GM12878 (cell line): ENCODE data around the gene PAQR7. TPM values are rescaled to one million over a fixed set of nuclear protein-coding genes. Genes with fewer than 3 reads are reported as not detected.

Experiments
- ATAC-seq: fragments of 200-7000 bp; cut with Tn5 transposase; 3 replicates; pipeline ENCODE4 v1.9.1; 2020; ENCODE audit warnings: mild to moderate bottlenecking, moderate library complexity
- BruUV-seq: library from RNA; stranded (reverse); fragments of 400-500 nt; replicated peaks from 2 replicates; lab custom pipeline; 2021; lab: Mats Ljungman, UMichigan
- CTCF ChIA-PET: fragments of 300-600 bp; sonication (Branson Sonifier 250); formaldehyde crosslinking; extraction: SDS; loops from one replicate; lab custom pipeline; 2021; ENCODE audit warnings: inconsistent platforms; lab: Yijun Ruan, JAX
- POLR2A ChIA-PET: fragments of 350-600 bp; formaldehyde crosslinking; extraction: SDS; loops from one replicate; lab custom pipeline; 2021; ENCODE audit warnings: inconsistent platforms; lab: Charles Lee
- RAD21 ChIA-PET: fragments of 300-600 bp; sonication (Branson Sonifier 250); formaldehyde crosslinking; loops from one replicate; lab custom pipeline; 2023; ENCODE audit warnings: antibody characterized with exemption; ENCODE audit not compliant: unreplicated experiment; lab: Charles Lee
- SMC1A ChIA-PET: fragments of 300-600 bp; sonication (Branson Sonifier 250); formaldehyde crosslinking; loops from one replicate; lab custom pipeline; 2023; ENCODE audit not compliant: unreplicated experiment, uncharacterized antibody; lab: Charles Lee
- DNase-seq: peaks from one replicate; pipeline ENCODE4 v3.0.0-alpha.2; 2011; ENCODE audit warnings: low read depth, low spot score
- FAIRE-seq: peaks from 3 replicates; lab custom pipeline; 2011; peaks lifted over from hg19 to GRCh38; lab: Jason Lieb, UNC
- H2AFZ ChIP-seq: 2 replicates; pipeline ENCODE4 v1.6.0; 2011; ENCODE audit warnings: low read depth, low read length, control low read depth; ENCODE audit not compliant: control insufficient read depth
- H3K27ac ChIP-seq: 2 replicates; pipeline ENCODE4 v1.5.1; 2011; ENCODE audit warnings: control low read depth; ENCODE audit not compliant: control insufficient read depth, insufficient read depth
- H3K27me3 ChIP-seq, 2 experiments: replicated peaks in 1 of 2; 2 replicates each; pipeline versions ENCODE4 v1.6.0 to v1.6.1; 2011; ENCODE audit warnings: low read length in 1 of 2; ENCODE audit not compliant: control insufficient read depth in 2 of 2, insufficient read depth in 2 of 2
- H3K36me3 ChIP-seq, 2 experiments: 2 replicates each; pipeline ENCODE4 v1.5.1; 2011; ENCODE audit warnings: low read length in 1 of 2; ENCODE audit not compliant: control insufficient read depth in 2 of 2, insufficient read depth in 2 of 2
- H3K4me1 ChIP-seq: 2 replicates; pipeline ENCODE4 v1.6.1; 2011; ENCODE audit warnings: mild to moderate bottlenecking, low read length, moderate library complexity, mixed read lengths; ENCODE audit not compliant: control insufficient read depth, insufficient read depth
- H3K4me2 ChIP-seq: 2 replicates; pipeline ENCODE4 v1.6.0; 2011; ENCODE audit warnings: control low read depth; ENCODE audit not compliant: control insufficient read depth, insufficient read depth
- H3K4me3 ChIP-seq: fragments of 200-600 bp; sonication (generic); 2 replicates; pipeline ENCODE4 v1.5.1; 2016
- H3K79me2 ChIP-seq: 2 replicates; pipeline ENCODE4 v1.6.0; 2011; ENCODE audit warnings: low read length; ENCODE audit not compliant: control insufficient read depth, insufficient read depth
- H3K9ac ChIP-seq: 2 replicates; pipeline ENCODE4 v1.8.0; 2011; ENCODE audit warnings: low read length, control low read depth, mixed read lengths; ENCODE audit not compliant: control insufficient read depth, insufficient read depth
- H3K9me3 ChIP-seq: replicated peaks from 3 replicates; pipeline ENCODE4 v1.5.1; 2011; ENCODE audit warnings: mild to moderate bottlenecking, low read length; ENCODE audit not compliant: control insufficient read depth, insufficient read depth
- H4K20me1 ChIP-seq: 2 replicates; pipeline ENCODE4 v1.6.0; 2011; ENCODE audit not compliant: control insufficient read depth, insufficient read depth
- CEBPB ChIP-seq, 2 experiments: fragments of 150-350 bp in 1 of 2; IDR thresholded peaks; 2 replicates each; pipeline ENCODE4 v1.6.1; 2012 to 2014; ENCODE audit warnings: low read depth in 2 of 2, low read length in 2 of 2, borderline replicate concordance in 1 of 2, inconsistent platforms in 1 of 2
- CHD1 ChIP-seq: IDR thresholded peaks from 2 replicates; pipeline ENCODE4 v1.6.1; 2012; ENCODE audit warnings: low read depth, low read length, improper control_type of control experiment
- NR2C2 ChIP-seq: IDR thresholded peaks from 2 replicates; pipeline ENCODE4 v1.6.1; 2011; ENCODE audit warnings: borderline replicate concordance, low read depth; ENCODE audit not compliant: control insufficient read depth, insufficient read length
- STAT1 ChIP-seq: fragments of 450-650 bp; conservative IDR thresholded peaks from 2 replicates; pipeline ENCODE4 v1.6.1; 2014; ENCODE audit warnings: antibody characterized with exemption, mild to moderate bottlenecking
- ZNF622 ChIP-seq: fragments of 450-650 bp; IDR thresholded peaks from 2 replicates; pipeline ENCODE4 v1.6.1; 2017; ENCODE audit warnings: mild to moderate bottlenecking, inconsistent platforms
- WGBS: methylation state at CpG from one replicate; pipeline ENCODE4 v1.1.6; 2016; ENCODE audit warnings: low lambda C conversion rate; ENCODE audit not compliant: insufficient replicate concordance, insufficient coverage; ENCODE audit errors: missing lambda C conversion rate; 5-methylcytosine and 5-hydroxymethylcytosine counted together
- in situ Hi-C: fragments of 300-500 bp; cut with MboI; formaldehyde crosslinking; loops from 9 replicates; pipeline ENCODE4 v1.14.3; 2018; ENCODE audit warnings: mixed read lengths
- intact Hi-C: fragments of 100-400 bp; cut with micrococcal nuclease; formaldehyde crosslinking; loops from one replicate; pipeline ENCODE4 v1.14.2; 2022; ENCODE audit not compliant: unreplicated experiment
- polyA plus RNA-seq, 11 experiments: library from polyadenylated mRNA; depleted of rRNA in 4 of 11; unstranded in 6 of 11; stranded (reverse) in 5 of 11; fragments of >200 nt; fragmentation: Nextera tagmentation in 4 of 11; fragmentation: Illumina TruSeq in 1 of 11; extraction: Ambion mirVana in 4 of 11; extraction: Trizol in 1 of 11; gene quantifications; 1 replicate in 1 of 11; 2 replicates in 10 of 11; pipeline versions ENCODE4 v1.2.1 to v1.2.3, GENCODE V29; 2011 to 2016; ENCODE audit warnings: inconsistent platforms in 2 of 11, missing spikeins in 2 of 11, low read depth in 1 of 11
- total RNA-seq, 4 experiments: library from RNA; depleted of rRNA in 3 of 4; stranded (reverse); fragments of >200 nt in 3 of 4; fragmentation: Illumina TruSeq in 1 of 4; extraction: Trizol in 1 of 4; gene quantifications; 2 replicates each; pipeline versions ENCODE4 v1.2.1 to v1.2.3, GENCODE V29; 2013 to 2021
- TF ChIP-seq, protein P1 (sequence below): fragments of 450-650 bp; IDR thresholded peaks from 2 replicates; pipeline ENCODE4 v1.6.1; 2017; ENCODE audit warnings: mild to moderate bottlenecking
- TF ChIP-seq, protein P2 (sequence below): fragments of 450-650 bp; IDR thresholded peaks from 2 replicates; pipeline ENCODE4 v1.6.1; 2017; ENCODE audit warnings: mild to moderate bottlenecking, moderate library complexity

Gene PAQR7
- total and polyA plus RNA-seq, 10 of the 15 experiments (the other 5 are each of a cell fraction or from before 2014, with no cell fraction given): 1.1 to 8.8 (median 5.2) TPM

DNA sequence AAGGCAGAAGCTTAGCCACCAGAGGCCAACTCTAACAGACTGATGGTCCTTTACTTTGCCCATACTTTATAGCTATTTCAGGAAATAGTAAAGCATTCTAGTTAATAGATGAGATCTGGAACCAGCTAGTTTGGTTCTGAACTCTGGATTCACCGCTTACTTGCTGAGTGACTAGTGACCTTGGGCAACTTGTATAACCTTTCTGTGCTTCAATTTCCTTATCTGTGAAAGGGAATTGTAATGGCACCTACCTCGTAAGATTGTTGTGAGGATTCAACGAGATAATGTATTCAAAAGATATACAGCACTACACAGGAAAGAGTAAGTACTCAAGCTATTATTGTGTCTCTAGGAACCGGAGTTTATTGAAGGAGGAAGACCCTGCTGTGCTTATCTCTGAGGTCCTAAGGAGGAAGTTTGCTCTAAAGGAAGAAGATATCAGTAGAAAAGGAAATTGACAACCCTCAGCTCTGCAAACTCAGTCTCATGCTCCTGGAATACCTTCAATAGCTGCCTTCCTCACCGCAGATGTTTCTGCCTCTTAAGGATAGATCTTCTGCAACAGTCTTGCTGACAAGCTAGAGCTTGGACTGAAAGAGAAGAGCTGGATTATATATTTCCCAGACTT is 43.8 kb downstream of the PAQR7 start:
- no peak overlapping the region for H3K27ac ChIP-seq
- ChIA-PET POLR2A (interaction anchor here (1.1 kb wide), 1 partner anchor 11 kb away, joined by 4 read pairs; the partner anchor contains the start of gene MTFR1L), RAD21 (interaction anchor here (0.8 to 1.2 kb wide), 2 partner anchors 166 to 223 kb away, joined by 3 read pairs; partner anchors contain the start of gene PAFAH2), CTCF (interaction anchor here (1.0 to 1.8 kb wide), 4 partner anchors 12 to 171 kb away, joined by 3 to 10 read pairs (median 4); partner anchors contain the start of genes MTFR1L and PAFAH2), SMC1A (interaction anchor here (1.1 to 5.0 kb wide), 2 partner anchors 166 to 342 kb away, joined by 3 to 25 read pairs; partner anchors contain the start of gene PAFAH2)
- 61% methylated on average over 5 of the region's 5 CpGs for WGBS
- no peaks in the 10 kb centered on the region for H4K20me1 ChIP-seq
- no peak overlapping the region for H3K9ac ChIP-seq
- no peaks in the 10 kb centered on the region for H3K79me2 ChIP-seq
- no peaks in the 10 kb centered on the region for H3K4me1 ChIP-seq
- intact Hi-C loops: no loop called here
- no peaks in the 10 kb centered on the region for H3K9me3 ChIP-seq
- no peak for DNase-seq
- no peak for TF ChIP-seq CHD1
- TF ChIP-seq, protein P1, sequence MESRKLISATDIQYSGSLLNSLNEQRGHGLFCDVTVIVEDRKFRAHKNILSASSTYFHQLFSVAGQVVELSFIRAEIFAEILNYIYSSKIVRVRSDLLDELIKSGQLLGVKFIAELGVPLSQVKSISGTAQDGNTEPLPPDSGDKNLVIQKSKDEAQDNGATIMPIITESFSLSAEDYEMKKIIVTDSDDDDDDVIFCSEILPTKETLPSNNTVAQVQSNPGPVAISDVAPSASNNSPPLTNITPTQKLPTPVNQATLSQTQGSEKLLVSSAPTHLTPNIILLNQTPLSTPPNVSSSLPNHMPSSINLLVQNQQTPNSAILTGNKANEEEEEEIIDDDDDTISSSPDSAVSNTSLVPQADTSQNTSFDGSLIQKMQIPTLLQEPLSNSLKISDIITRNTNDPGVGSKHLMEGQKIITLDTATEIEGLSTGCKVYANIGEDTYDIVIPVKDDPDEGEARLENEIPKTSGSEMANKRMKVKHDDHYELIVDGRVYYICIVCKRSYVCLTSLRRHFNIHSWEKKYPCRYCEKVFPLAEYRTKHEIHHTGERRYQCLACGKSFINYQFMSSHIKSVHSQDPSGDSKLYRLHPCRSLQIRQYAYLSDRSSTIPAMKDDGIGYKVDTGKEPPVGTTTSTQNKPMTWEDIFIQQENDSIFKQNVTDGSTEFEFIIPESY: no peak
- no peak for TF ChIP-seq ZNF622
- TF ChIP-seq, protein P2, sequence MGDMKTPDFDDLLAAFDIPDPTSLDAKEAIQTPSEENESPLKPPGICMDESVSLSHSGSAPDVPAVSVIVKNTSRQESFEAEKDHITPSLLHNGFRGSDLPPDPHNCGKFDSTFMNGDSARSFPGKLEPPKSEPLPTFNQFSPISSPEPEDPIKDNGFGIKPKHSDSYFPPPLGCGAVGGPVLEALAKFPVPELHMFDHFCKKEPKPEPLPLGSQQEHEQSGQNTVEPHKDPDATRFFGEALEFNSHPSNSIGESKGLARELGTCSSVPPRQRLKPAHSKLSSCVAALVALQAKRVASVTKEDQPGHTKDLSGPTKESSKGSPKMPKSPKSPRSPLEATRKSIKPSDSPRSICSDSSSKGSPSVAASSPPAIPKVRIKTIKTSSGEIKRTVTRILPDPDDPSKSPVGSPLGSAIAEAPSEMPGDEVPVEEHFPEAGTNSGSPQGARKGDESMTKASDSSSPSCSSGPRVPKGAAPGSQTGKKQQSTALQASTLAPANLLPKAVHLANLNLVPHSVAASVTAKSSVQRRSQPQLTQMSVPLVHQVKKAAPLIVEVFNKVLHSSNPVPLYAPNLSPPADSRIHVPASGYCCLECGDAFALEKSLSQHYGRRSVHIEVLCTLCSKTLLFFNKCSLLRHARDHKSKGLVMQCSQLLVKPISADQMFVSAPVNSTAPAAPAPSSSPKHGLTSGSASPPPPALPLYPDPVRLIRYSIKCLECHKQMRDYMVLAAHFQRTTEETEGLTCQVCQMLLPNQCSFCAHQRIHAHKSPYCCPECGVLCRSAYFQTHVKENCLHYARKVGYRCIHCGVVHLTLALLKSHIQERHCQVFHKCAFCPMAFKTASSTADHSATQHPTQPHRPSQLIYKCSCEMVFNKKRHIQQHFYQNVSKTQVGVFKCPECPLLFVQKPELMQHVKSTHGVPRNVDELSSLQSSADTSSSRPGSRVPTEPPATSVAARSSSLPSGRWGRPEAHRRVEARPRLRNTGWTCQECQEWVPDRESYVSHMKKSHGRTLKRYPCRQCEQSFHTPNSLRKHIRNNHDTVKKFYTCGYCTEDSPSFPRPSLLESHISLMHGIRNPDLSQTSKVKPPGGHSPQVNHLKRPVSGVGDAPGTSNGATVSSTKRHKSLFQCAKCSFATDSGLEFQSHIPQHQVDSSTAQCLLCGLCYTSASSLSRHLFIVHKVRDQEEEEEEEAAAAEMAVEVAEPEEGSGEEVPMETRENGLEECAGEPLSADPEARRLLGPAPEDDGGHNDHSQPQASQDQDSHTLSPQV: no peak
- no peak for TF ChIP-seq STAT1
- TF ChIP-seq CEBPB (IDR thresholded peaks at IDR 0.05; ENCODE audit: borderline replicate concordance in 1 of 2, low read depth in 2 of 2, low read length in 2 of 2): no peak
- no peak for TF ChIP-seq NR2C2
- TF ChIP-seq, all 136 proteins: peak for 0
- H3K27me3 ChIP-seq: no peaks in the 10 kb centered on the region
- ATAC-seq (no peak), FAIRE-seq (no peak)
- no peak overlapping the region for H3K4me3 ChIP-seq
- no peak overlapping the region for H2AFZ ChIP-seq
- in situ Hi-C loops: no loop called here
- no TSS peak for BruUV-seq
- H3K4me2 ChIP-seq: no peak overlapping the region
- peaks cover 8 to 37% of the 10 kb centered on the region in 2 experiments for H3K36me3 ChIP-seq
